Ishikawa (cell line): Measurements from ENCODE around the gene TXLNB.

Experiments
- EP300 ChIP-seq: IDR thresholded peaks from 2 replicates; pipeline ENCODE4 v1.6.1; 2012; ENCODE audit warnings: borderline replicate concordance
- NFIC ChIP-seq: IDR thresholded peaks from 2 replicates; pipeline ENCODE4 v1.6.1; 2012
- RAD21 ChIP-seq: IDR thresholded peaks from 2 replicates; pipeline ENCODE4 v1.6.1; 2012; ENCODE audit warnings: low read depth
- TCF12 ChIP-seq: IDR thresholded peaks from 2 replicates; pipeline ENCODE4 v1.6.1; 2012; ENCODE audit warnings: low read depth
- TEAD4 ChIP-seq: IDR thresholded peaks from 2 replicates; pipeline ENCODE4 v1.6.1; 2012
- YY1 ChIP-seq: IDR thresholded peaks from 2 replicates; pipeline ENCODE4 v1.6.1; 2012; ENCODE audit warnings: low read depth
- TF ChIP-seq, protein P1 (sequence below): IDR thresholded peaks from 2 replicates; pipeline ENCODE4 v1.6.1; 2012

DNA sequence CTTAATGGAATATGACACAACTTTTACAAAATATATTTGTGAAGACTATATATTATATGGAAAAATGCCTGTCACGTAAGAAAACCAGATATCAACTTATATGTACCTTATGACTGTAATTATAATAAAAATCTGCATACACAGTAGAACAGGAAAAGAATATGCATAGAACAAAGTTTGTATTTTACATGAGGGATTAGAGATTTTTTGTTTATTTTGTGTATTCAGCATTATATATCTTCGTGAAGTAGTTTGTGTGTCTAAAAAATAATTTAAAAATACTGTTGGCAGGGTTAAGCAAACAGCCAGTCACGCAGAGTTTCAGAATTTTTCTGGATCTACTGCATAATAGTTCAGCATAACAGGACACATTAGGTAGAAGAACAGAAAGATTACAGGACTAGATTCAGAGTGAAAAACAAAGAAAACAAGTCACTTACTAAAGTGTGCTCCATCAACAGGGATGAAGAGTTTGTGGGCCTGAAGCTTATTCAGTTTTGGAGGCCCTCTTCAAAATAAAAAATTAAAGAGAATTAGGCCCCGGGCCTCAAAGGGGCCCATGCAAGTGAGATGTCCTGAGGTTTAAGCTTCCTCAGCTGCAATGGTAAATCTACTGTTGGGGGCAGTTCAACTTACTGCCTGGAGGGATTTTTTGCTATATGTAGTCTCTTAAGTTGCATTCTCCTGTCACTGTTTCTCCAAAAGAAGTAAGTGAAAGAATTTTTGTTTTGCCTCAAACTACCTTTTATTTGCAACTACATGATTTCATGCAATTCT, 16.3 kb downstream of the TXLNB start:
- TF ChIP-seq EP300: no peak
- no peak for TF ChIP-seq YY1
- TF ChIP-seq, protein P1, sequence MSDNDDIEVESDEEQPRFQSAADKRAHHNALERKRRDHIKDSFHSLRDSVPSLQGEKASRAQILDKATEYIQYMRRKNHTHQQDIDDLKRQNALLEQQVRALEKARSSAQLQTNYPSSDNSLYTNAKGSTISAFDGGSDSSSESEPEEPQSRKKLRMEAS: no peak
- no peak for TF ChIP-seq NFIC
- TF ChIP-seq TCF12: no peak
- TF ChIP-seq TEAD4: no peak
- no peak for TF ChIP-seq RAD21
